Breast epithelium (tissue), 4 donors: Measurements from ENCODE around the gene C11orf97. TPM values are rescaled to one million over a fixed set of nuclear protein-coding genes. Genes with fewer than 3 reads are reported as not detected.
"Not testable (repeated sequence)": the region's sequence is repeated elsewhere in the genome, so short reads cannot be mapped to it uniquely, and the experiment has no call there.

Experiments used
- DNase-seq, 2 donors: peaks; one replicate each; pipeline ENCODE4 v3.0.0-alpha.2; 2019; ENCODE audit warnings: low spot score in 2 of 2
- H3K27ac ChIP-seq, 2 donors: fragments of 200-600 bp; sonication (generic) in 1 of 2; one replicate each; pipeline ENCODE4 v1.5.1; 2016 to 2019; ENCODE audit warnings: mild to moderate bottlenecking in 1 of 2
- H3K27me3 ChIP-seq, 2 donors: fragments of 200-600 bp; sonication (generic) in 1 of 2; one replicate each; pipeline versions ENCODE4 v1.5.1 to v1.6.0; 2017 to 2019; ENCODE audit warnings: control low read depth in 1 of 2, mild to moderate bottlenecking in 1 of 2
- H3K36me3 ChIP-seq: fragments of 200-600 bp; one replicate; pipeline ENCODE4 v1.5.1; 2019
- H3K4me1 ChIP-seq, 2 donors: fragments of 200-600 bp; sonication (generic); one replicate each; pipeline ENCODE4 v1.5.1; 2016 to 2019; ENCODE audit warnings: control low read depth in 1 of 2
- H3K4me3 ChIP-seq, 3 donors: fragments of 200-600 bp; sonication (generic); 1 replicate in 2 of 3; 2 replicates in 1 of 3; pipeline ENCODE4 v1.5.1; 2016 to 2019; ENCODE audit warnings: mild to moderate bottlenecking in 3 of 3, moderate library complexity in 2 of 3
- H3K9me3 ChIP-seq, 2 donors: fragments of 200-600 bp; sonication (generic) in 1 of 2; one replicate each; pipeline ENCODE4 v1.5.1; 2016 to 2019; ENCODE audit warnings: control low read depth in 1 of 2
- POLR2A ChIP-seq: fragments of 450-650 bp; IDR thresholded peaks from one replicate; pipeline ENCODE4 v1.6.1; 2016; ENCODE audit warnings: antibody characterized with exemption, mild to moderate bottlenecking, moderate library complexity
- POLR2AphosphoS5 ChIP-seq, 3 donors: sonication (generic); formaldehyde crosslinking; IDR thresholded peaks; one replicate each; pipeline ENCODE4 v1.6.1; 2017; ENCODE audit warnings: antibody characterized with exemption in 3 of 3
- intact Hi-C: fragments of 100-400 bp; cut with DNase I; formaldehyde crosslinking; loops from one replicate; pipeline ENCODE4 v1.15.1; 2023; ENCODE audit warnings: low total_unique reads
- total RNA-seq, 3 donors: library from RNA; depleted of rRNA; stranded (reverse); fragments of >200 nt; gene quantifications; one replicate each; pipeline ENCODE4 v1.1.0, GENCODE V29; 2016
- TF ChIP-seq, protein P1 (sequence below), 3 donors: fragments of 450-650 bp; IDR thresholded peaks; one replicate each; pipeline ENCODE4 v1.5.1; 2016 to 2017; ENCODE audit warnings: antibody characterized with exemption in 3 of 3, mild to moderate bottlenecking in 3 of 3, moderate library complexity in 3 of 3

Gene C11orf97
- total RNA-seq, 3 donors from 2014 or later = not detected

GRCh38 chr11:94550513-94550912, 38.3 kb downstream of the C11orf97 start:
- intact Hi-C loops = loop anchor here (10.0 kb wide), 1 partner anchor 1784 kb away; no protein-coding TSS in a partner anchor
- DNase-seq = no peak
- no peaks in the 10 kb centered on the region for H3K27me3 ChIP-seq
- no peak overlapping the region for H3K27ac ChIP-seq
- H3K4me1 ChIP-seq = no peaks in the 10 kb centered on the region
- TF ChIP-seq POLR2AphosphoS5 (IDR thresholded peaks at IDR 0.05) = no peak
- TF ChIP-seq, protein P1, sequence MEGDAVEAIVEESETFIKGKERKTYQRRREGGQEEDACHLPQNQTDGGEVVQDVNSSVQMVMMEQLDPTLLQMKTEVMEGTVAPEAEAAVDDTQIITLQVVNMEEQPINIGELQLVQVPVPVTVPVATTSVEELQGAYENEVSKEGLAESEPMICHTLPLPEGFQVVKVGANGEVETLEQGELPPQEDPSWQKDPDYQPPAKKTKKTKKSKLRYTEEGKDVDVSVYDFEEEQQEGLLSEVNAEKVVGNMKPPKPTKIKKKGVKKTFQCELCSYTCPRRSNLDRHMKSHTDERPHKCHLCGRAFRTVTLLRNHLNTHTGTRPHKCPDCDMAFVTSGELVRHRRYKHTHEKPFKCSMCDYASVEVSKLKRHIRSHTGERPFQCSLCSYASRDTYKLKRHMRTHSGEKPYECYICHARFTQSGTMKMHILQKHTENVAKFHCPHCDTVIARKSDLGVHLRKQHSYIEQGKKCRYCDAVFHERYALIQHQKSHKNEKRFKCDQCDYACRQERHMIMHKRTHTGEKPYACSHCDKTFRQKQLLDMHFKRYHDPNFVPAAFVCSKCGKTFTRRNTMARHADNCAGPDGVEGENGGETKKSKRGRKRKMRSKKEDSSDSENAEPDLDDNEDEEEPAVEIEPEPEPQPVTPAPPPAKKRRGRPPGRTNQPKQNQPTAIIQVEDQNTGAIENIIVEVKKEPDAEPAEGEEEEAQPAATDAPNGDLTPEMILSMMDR (IDR thresholded peaks at IDR 0.05) = no peak
- no peak for TF ChIP-seq POLR2A
- H3K9me3 ChIP-seq = no peaks in the 10 kb centered on the region
- no peak overlapping the region for H3K4me3 ChIP-seq
- H3K36me3 ChIP-seq = no peaks in the 10 kb centered on the region

GRCh38 chr11:94553938-94554337, 41.7 kb downstream of the C11orf97 start:
- Histone ChIP-seq H3K4me1 (no peaks in the 10 kb centered on the region), H3K27me3 (no peaks in the 10 kb centered on the region), H3K4me3 (no peak overlapping the region), H3K27ac (no peak overlapping the region), H3K9me3 (no peaks in the 10 kb centered on the region), H3K36me3 (no peaks in the 10 kb centered on the region)
- intact Hi-C loops = loop anchor here (10.0 kb wide), 1 partner anchor 1781 kb away; no protein-coding TSS in a partner anchor
- TF ChIP-seq, protein P1 (IDR thresholded peaks at IDR 0.05) = no peak
- TF ChIP-seq POLR2A (no peak), POLR2AphosphoS5 (IDR thresholded peaks at IDR 0.05) (no peak)
- no peak for DNase-seq

GRCh38 chr11:94555752-94556329, 43.6 kb downstream of the C11orf97 start:
- H3K9me3 ChIP-seq, H3K27me3 ChIP-seq, H3K4me3 ChIP-seq, H3K4me1 ChIP-seq, H3K36me3 ChIP-seq, H3K27ac ChIP-seq, DNase-seq: not testable (repeated sequence)
- intact Hi-C loops = loop anchor here (1.0 to 10.0 kb wide), 2 partner anchors 9 to 1779 kb away; no protein-coding TSS in a partner anchor

GRCh38 chr11:94557421-94557820, 45.2 kb downstream of the C11orf97 start:
- no peak for DNase-seq
- intact Hi-C loops = loop anchor here (10.0 kb wide), 1 partner anchor 1777 kb away; no protein-coding TSS in a partner anchor
- Histone ChIP-seq H3K4me3 (no peak overlapping the region), H3K36me3 (no peaks in the 10 kb centered on the region), H3K27me3 (no peaks in the 10 kb centered on the region), H3K4me1 (no peaks in the 10 kb centered on the region), H3K27ac (no peak overlapping the region), H3K9me3 (no peaks in the 10 kb centered on the region)
- TF ChIP-seq POLR2AphosphoS5 (IDR thresholded peaks at IDR 0.05) = no peak
- TF ChIP-seq, protein P1 (IDR thresholded peaks at IDR 0.05) = no peak
- no peak for TF ChIP-seq POLR2A

DNA sequence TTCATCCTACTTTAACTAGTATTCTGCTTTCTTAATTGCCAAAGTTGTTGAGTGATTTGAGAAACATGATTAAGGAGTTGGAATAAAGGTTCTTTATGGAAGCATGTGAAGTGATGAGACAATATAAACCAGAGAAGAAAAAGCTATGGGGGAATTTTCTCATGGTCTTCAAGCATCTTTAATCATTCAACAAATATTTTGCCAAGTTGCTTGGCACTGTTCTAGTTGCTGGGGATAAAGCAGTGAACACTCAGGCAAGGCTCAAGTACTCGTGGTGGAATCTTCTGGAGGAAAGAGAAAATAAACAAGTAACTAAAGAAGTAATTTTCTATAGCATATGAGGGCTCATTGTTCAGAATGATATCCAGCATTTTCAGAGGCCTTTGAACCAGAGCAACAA, 45.7 kb downstream of the C11orf97 start:
- Histone ChIP-seq H3K4me3 (no peak overlapping the region), H3K27ac (no peak overlapping the region), H3K27me3 (no peaks in the 10 kb centered on the region), H3K36me3 (no peaks in the 10 kb centered on the region), H3K4me1 (no peaks in the 10 kb centered on the region), H3K9me3 (no peaks in the 10 kb centered on the region)
- TF ChIP-seq, protein P1 (IDR thresholded peaks at IDR 0.05) = no peak
- TF ChIP-seq POLR2A = no peak
- no peak for TF ChIP-seq POLR2AphosphoS5 (IDR thresholded peaks at IDR 0.05)
- intact Hi-C loops = loop anchor here (10.0 kb wide), 1 partner anchor 1777 kb away; no protein-coding TSS in a partner anchor
- DNase-seq = no peak
